Measurements from ENCODE around the gene IL9. TPM values are rescaled to one million over a fixed set of nuclear protein-coding genes. Genes with fewer than 3 reads are reported as not detected.

Gene IL9
- polyA plus RNA-seq, result not detected

DNA sequence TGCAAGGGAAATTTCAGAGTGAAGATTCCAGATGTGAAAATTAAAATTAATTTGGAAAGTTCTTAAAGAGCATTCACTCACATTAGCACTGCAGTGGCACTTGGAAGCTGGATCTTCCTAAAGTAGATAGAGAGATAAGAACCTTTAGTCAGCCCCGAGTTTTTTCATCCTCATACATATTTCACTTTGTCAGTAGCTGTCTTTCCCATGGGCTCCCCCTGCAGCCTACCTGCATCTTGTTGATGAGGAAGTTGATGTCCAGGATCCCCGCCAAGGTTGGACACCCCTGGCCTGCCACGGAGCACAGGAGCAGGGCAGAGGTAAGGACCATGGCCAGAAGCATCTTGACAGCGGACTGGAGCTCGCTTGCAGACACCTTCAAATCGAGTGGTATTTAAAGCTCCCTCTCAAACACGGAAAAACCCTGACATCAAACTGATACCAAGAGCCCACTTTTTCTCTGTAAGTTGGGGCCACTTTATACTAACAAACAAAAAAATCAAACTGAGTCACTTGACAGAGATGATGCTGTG lies at the start of gene IL9:
IL9 (minus strand) TSS at position 368 of the 533 bp plus-strand sequence; CDS start at position 343, 25 bp downstream.
- WGBS, 2 donors, result 43 to 54% methylated on average over 7 of the region's 7 CpGs
- no peak within 1 kb of the TSS for H3K4me3 ChIP-seq (ENCODE audit: low read depth in 1 of 2, low read length in 2 of 2)
- H3K27ac ChIP-seq (ENCODE audit: low read depth in 2 of 2, low read length in 1 of 2), result no peak within 1 kb of the TSS
- H3K9me3 ChIP-seq (ENCODE audit: control insufficient read depth in 2 of 2, insufficient read depth in 1 of 2, low read depth in 1 of 2, low read length in 1 of 2), result no peaks in the 10 kb centered on the region
- no peaks in the 10 kb centered on the region for H3K4me1 ChIP-seq (ENCODE audit: control insufficient read depth in 2 of 2, insufficient read depth in 2 of 2, low read length in 1 of 2)
- peaks cover 0 to 2% of the 10 kb centered on the region in 2 donors for H3K27me3 ChIP-seq (ENCODE audit: control insufficient read depth in 1 of 2, insufficient read depth in 2 of 2, low read length in 2 of 2)
- H3K36me3 ChIP-seq (ENCODE audit: control insufficient read depth in 2 of 2, insufficient read depth in 2 of 2, low read length in 1 of 2), result no peaks in the 10 kb centered on the region

DNA sequence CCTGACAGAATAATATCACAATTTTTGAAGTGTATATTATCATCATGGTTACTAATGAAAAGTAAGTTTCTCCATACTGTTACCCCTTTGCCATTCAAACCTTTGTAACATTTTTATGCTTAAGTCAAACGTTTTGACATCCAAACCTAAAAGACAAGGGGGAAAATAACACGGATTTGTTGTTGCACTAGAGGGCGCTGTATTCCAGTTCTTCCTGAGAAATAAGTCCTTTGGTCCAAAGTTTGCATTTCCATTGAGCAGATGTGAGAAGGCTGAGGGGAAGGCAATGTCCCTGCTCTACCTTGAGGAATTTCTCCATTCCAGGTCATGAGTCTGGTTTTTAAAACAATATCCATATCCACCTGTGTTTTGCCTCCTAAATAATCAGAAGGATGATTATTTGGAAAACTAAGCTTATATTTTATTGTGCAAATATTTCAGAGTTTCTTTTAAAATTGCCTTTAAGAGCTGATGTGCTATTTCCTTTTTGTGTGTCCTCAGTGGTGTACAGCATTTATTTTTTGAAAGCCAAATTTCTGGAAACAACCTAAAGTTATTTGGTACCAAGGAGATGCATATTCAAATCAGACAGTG lies 49.4 kb upstream of the IL9 start:
- Histone ChIP-seq H3K9me3 (ENCODE audit: control insufficient read depth in 2 of 2, insufficient read depth in 1 of 2, low read depth in 1 of 2, low read length in 1 of 2) (no peaks in the 10 kb centered on the region), H3K27ac (ENCODE audit: low read depth in 2 of 2, low read length in 1 of 2) (no peak overlapping the region), H3K4me3 (ENCODE audit: low read depth in 1 of 2, low read length in 2 of 2) (no peak overlapping the region), H3K36me3 (ENCODE audit: control insufficient read depth in 2 of 2, insufficient read depth in 2 of 2, low read length in 1 of 2) (no peaks in the 10 kb centered on the region), H3K27me3 (ENCODE audit: control insufficient read depth in 1 of 2, insufficient read depth in 2 of 2, low read length in 2 of 2) (no peaks in the 10 kb centered on the region), H3K4me1 (ENCODE audit: control insufficient read depth in 2 of 2, insufficient read depth in 2 of 2, low read length in 1 of 2) (no peaks in the 10 kb centered on the region)
- 1% methylated on average over 3 of the region's 3 CpGs for WGBS, 2 donors

DNA sequence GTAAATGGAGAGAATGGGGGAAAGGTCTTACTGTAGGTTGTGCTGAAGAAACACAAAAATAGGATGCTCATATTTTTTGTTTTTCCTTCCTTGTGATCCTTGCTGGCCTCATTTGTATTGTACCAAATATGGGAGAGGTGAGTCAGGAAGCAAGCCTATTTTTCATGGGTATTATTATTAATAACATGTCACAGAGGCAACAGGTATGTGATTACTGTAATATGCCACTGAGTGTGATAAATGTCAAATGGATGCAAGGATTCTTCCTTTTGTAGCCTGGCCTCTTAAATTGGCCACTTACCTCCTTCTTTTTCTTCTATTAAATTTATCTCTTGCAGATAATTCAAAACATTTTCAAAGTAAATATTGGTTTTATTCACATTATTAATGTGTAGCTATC lies 48.9 kb upstream of the IL9 start:
- H3K27ac ChIP-seq (ENCODE audit: low read depth in 2 of 2, low read length in 1 of 2), result no peak overlapping the region
- H3K4me3 ChIP-seq (ENCODE audit: low read depth in 1 of 2, low read length in 2 of 2), result no peak overlapping the region
- no peaks in the 10 kb centered on the region for H3K9me3 ChIP-seq (ENCODE audit: control insufficient read depth in 2 of 2, insufficient read depth in 1 of 2, low read depth in 1 of 2, low read length in 1 of 2)
- no peaks in the 10 kb centered on the region for H3K4me1 ChIP-seq (ENCODE audit: control insufficient read depth in 2 of 2, insufficient read depth in 2 of 2, low read length in 1 of 2)
- H3K27me3 ChIP-seq (ENCODE audit: control insufficient read depth in 1 of 2, insufficient read depth in 2 of 2, low read length in 2 of 2), result no peaks in the 10 kb centered on the region
- H3K36me3 ChIP-seq (ENCODE audit: control insufficient read depth in 2 of 2, insufficient read depth in 2 of 2, low read length in 1 of 2), result no peaks in the 10 kb centered on the region

DNA sequence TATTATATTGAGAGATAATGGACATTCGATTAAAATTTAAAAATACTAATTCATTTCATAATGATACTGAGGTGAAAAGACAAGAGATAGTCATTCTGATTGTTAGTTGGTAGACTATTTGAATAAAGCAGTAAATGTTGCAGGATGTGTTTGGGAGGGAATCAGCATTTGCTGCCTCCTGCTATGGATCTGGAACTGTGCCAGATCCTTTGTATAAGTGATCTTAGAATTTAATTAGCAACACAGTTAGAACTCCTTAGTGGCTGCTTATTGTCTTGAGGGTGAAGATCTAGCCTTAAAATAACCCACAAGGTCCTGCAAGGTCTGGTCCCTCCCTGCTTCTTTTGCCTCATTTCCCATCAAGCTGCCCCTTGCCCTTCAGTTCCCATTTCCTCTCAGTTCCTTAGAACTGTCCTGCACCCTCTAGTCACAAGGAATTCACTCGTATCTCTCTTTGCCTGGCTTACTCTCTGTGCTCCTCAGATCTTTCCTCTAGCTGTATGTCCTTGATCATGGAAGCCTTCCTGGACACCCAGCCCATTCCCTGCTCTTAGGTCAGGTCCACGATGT lies 46.6 kb upstream of the IL9 start:
- H3K27ac ChIP-seq (ENCODE audit: low read depth in 2 of 2, low read length in 1 of 2), result no peak overlapping the region
- H3K4me1 ChIP-seq (ENCODE audit: control insufficient read depth in 2 of 2, insufficient read depth in 2 of 2, low read length in 1 of 2), result no peaks in the 10 kb centered on the region
- no peaks in the 10 kb centered on the region for H3K36me3 ChIP-seq (ENCODE audit: control insufficient read depth in 2 of 2, insufficient read depth in 2 of 2, low read length in 1 of 2)
- WGBS, 2 donors, result 70 to 75% methylated on average over 3 of the region's 3 CpGs
- H3K4me3 ChIP-seq (ENCODE audit: low read depth in 1 of 2, low read length in 2 of 2), result no peak overlapping the region
- H3K27me3 ChIP-seq (ENCODE audit: control insufficient read depth in 1 of 2, insufficient read depth in 2 of 2, low read length in 2 of 2), result no peaks in the 10 kb centered on the region
- no peaks in the 10 kb centered on the region for H3K9me3 ChIP-seq (ENCODE audit: control insufficient read depth in 2 of 2, insufficient read depth in 1 of 2, low read depth in 1 of 2, low read length in 1 of 2)

DNA sequence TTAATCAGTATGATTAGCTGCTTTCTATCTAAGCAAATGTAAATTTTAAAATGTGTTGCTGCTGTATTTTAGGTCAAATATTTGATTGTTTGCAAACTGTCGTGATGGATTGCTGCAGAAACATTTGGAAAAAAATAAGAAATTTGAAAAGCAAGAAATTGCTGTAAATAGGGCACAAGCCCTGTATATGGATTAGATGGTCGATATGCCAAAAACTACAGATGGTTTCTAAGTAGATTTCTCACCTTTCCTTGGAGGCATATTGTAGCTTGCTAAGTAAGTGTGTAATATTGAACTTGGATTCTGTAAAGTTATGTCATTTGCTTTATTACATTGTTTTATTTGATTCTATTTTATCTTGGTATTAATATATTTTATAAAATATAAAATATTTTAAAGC lies 46.1 kb upstream of the IL9 start:
- no peak overlapping the region for H3K4me3 ChIP-seq (ENCODE audit: low read depth in 1 of 2, low read length in 2 of 2)
- no peaks in the 10 kb centered on the region for H3K4me1 ChIP-seq (ENCODE audit: control insufficient read depth in 2 of 2, insufficient read depth in 2 of 2, low read length in 1 of 2)
- H3K27me3 ChIP-seq (ENCODE audit: control insufficient read depth in 1 of 2, insufficient read depth in 2 of 2, low read length in 2 of 2), result no peaks in the 10 kb centered on the region

DNA sequence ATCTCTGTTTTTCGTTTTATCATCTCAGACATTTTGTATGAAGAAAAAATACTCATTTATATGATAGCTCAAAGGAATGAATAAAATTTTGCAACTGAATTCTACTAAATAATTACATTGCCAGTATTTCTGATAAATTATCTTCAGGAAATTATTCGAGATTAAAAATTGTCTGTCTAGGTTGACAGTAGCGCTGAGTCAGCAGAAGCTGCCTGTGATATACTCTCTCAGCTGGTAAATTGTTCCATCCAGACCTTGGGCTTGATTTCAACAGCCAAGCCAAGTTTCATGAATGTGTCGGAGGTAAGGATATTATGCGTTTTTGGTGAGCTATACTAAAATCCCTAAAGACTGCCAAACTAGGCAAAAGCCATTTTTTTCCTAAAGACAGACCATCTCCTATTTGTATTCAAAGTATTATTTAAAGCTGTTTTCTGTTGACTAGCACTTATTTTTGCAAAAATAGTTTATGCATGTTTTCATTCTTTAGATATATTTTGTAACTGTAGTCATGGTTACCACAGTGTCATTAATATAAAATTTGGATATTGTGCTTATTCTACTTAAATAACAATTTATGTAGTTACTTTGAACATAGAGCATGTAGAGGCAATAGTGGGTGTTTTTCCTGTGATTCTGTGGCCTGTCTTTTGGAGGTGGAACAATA lies 41.7 kb upstream of the IL9 start:
- Histone ChIP-seq H3K4me3 (ENCODE audit: low read depth in 1 of 2, low read length in 2 of 2) (no peak overlapping the region), H3K4me1 (ENCODE audit: control insufficient read depth in 2 of 2, insufficient read depth in 2 of 2, low read length in 1 of 2) (no peaks in the 10 kb centered on the region), H3K27me3 (ENCODE audit: control insufficient read depth in 1 of 2, insufficient read depth in 2 of 2, low read length in 2 of 2) (no peaks in the 10 kb centered on the region), H3K27ac (ENCODE audit: low read depth in 2 of 2, low read length in 1 of 2) (no peak overlapping the region), H3K9me3 (ENCODE audit: control insufficient read depth in 2 of 2, insufficient read depth in 1 of 2, low read depth in 1 of 2, low read length in 1 of 2) (no peaks in the 10 kb centered on the region), H3K36me3 (ENCODE audit: control insufficient read depth in 2 of 2, insufficient read depth in 2 of 2, low read length in 1 of 2) (no peaks in the 10 kb centered on the region)
- WGBS, 2 donors, result 85 to 86% methylated on average over 5 of the region's 5 CpGs

More for the DNA sequence above, 46.1 kb upstream of the IL9 start:
- 76 to 79% methylated on average over 2 of the region's 2 CpGs for WGBS, 2 donors
- Histone ChIP-seq H3K9me3 (ENCODE audit: control insufficient read depth in 2 of 2, insufficient read depth in 1 of 2, low read depth in 1 of 2, low read length in 1 of 2) (no peaks in the 10 kb centered on the region), H3K27ac (ENCODE audit: low read depth in 2 of 2, low read length in 1 of 2) (no peak overlapping the region), H3K36me3 (ENCODE audit: control insufficient read depth in 2 of 2, insufficient read depth in 2 of 2, low read length in 1 of 2) (no peaks in the 10 kb centered on the region)

DNA sequence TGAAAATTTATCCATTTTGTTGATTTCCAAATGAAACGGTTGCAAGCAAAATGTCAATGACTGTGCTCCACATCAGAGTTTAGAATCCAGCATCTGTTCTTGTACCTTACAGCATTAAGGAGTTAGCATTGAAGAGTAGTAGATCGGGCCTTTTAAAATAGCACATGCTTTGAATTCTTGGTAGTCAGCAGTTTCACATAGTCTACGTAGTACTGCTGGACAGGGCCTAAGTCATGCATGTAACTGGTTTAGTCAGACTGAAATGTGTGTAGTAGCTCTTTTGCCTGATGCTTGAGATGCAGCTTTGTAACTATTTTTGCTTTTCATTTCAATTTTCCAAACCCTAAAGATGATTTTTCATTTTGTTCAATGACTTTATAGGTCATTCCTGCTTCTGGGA lies 39.3 kb upstream of the IL9 start:
- Histone ChIP-seq H3K4me1 (ENCODE audit: control insufficient read depth in 2 of 2, insufficient read depth in 2 of 2, low read length in 1 of 2) (peaks cover 4 to 5% of the 10 kb centered on the region in 2 donors), H3K36me3 (ENCODE audit: control insufficient read depth in 2 of 2, insufficient read depth in 2 of 2, low read length in 1 of 2) (no peaks in the 10 kb centered on the region), H3K4me3 (ENCODE audit: low read depth in 1 of 2, low read length in 2 of 2) (no peak overlapping the region), H3K27ac (ENCODE audit: low read depth in 2 of 2, low read length in 1 of 2) (no peak overlapping the region), H3K9me3 (ENCODE audit: control insufficient read depth in 2 of 2, insufficient read depth in 1 of 2, low read depth in 1 of 2, low read length in 1 of 2) (no peaks in the 10 kb centered on the region), H3K27me3 (ENCODE audit: control insufficient read depth in 1 of 2, insufficient read depth in 2 of 2, low read length in 2 of 2) (peaks cover 4 to 6% of the 10 kb centered on the region in 2 donors)
- WGBS, 2 donors, result 65 to 67% methylated on average over 3 of the region's 3 CpGs

DNA sequence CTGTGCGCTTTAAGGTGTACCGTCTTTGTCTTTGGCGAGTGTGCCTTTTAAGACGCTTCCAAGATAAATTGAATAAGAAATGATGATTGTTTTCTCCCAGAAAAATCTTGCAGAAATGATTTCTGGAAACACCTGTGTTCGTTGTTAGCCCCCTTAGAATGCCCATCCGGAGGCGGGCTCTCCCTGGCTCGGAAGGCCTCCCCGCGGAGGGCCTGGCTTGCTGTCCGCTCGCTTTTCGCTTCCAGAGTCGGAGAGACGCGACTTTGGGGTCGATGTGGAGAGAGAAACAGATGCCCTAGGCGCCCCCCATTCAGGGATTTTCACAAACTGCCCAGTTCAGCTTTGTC lies 35.3 kb upstream of the IL9 start:
- peaks cover 5 to 7% of the 10 kb centered on the region in 2 donors for H3K4me1 ChIP-seq (ENCODE audit: control insufficient read depth in 2 of 2, insufficient read depth in 2 of 2, low read length in 1 of 2)
- H3K4me3 ChIP-seq (ENCODE audit: low read depth in 1 of 2, low read length in 2 of 2), result no peak overlapping the region
- 48 to 57% methylated on average over 18 of the region's 18 CpGs for WGBS, 2 donors
- no peaks in the 10 kb centered on the region for H3K36me3 ChIP-seq (ENCODE audit: control insufficient read depth in 2 of 2, insufficient read depth in 2 of 2, low read length in 1 of 2)
- peaks cover 6% of the 10 kb centered on the region in 2 donors for H3K27me3 ChIP-seq (ENCODE audit: control insufficient read depth in 1 of 2, insufficient read depth in 2 of 2, low read length in 2 of 2)
- H3K27ac ChIP-seq (ENCODE audit: low read depth in 2 of 2, low read length in 1 of 2), result no peak overlapping the region
- no peaks in the 10 kb centered on the region for H3K9me3 ChIP-seq (ENCODE audit: control insufficient read depth in 2 of 2, insufficient read depth in 1 of 2, low read depth in 1 of 2, low read length in 1 of 2)

DNA sequence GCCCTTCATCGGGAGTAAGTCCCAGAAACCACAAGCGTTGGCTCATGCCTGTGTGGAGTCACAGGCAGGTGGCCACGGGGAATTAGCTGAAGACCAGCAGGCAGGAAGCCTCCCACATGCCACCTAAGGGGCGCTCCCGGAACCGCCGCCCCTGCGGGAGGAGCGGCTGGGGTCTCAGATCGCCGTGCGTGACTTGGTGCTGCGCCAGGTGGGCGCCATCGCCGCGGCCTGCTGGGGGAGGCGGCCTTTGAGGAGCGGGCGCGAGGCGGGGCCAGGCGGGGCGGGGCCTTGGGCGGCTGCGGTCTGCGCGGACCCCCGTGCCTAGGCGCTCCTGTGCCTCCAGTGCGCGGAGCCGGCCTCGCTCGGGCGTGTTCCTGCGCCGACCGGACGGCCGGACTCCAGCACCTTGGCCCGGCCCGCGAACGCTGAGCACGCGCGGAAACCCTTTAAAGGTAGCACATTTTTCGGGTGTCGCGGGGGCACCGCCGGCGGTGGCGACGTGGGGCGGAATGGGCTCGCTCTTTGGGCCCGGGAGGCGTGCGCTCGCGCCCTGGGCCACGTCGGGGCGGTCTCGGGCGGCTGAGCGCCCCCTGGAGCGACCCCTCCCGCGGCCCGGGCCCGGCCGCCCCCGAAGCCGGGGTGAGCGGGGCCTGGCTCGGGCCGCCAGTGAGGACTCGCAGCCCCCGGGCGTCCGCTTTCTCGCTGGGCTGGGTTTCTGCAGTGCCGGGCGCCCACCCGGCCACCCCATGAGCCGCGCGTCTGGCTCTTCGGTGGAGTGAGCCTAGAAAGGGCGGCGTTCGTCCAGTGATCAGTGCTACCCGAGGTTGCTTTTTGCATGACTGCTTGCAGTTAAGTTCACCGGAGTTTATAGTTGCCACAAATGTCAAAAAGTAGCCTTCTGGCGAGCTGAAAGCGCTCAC lies 34.6 kb upstream of the IL9 start:
- Histone ChIP-seq H3K9me3 (ENCODE audit: control insufficient read depth in 2 of 2, insufficient read depth in 1 of 2, low read depth in 1 of 2, low read length in 1 of 2) (no peaks in the 10 kb centered on the region), H3K4me1 (ENCODE audit: control insufficient read depth in 2 of 2, insufficient read depth in 2 of 2, low read length in 1 of 2) (peaks cover 5 to 7% of the 10 kb centered on the region in 2 donors), H3K36me3 (ENCODE audit: control insufficient read depth in 2 of 2, insufficient read depth in 2 of 2, low read length in 1 of 2) (no peaks in the 10 kb centered on the region), H3K4me3 (ENCODE audit: low read depth in 1 of 2, low read length in 2 of 2) (peak overlapping the region; percentile 29 to 47), H3K27ac (ENCODE audit: low read depth in 2 of 2, low read length in 1 of 2) (no peak overlapping the region), H3K27me3 (ENCODE audit: control insufficient read depth in 1 of 2, insufficient read depth in 2 of 2, low read length in 2 of 2) (peaks cover 6% of the 10 kb centered on the region in 2 donors)
- WGBS, 2 donors, result 5% methylated on average over 76 to 99 of the region's 99 CpGs
